AG04450 (cell line): ENCODE results near the gene CBR1. TPM values are rescaled to one million over a fixed set of nuclear protein-coding genes. Genes with fewer than 3 reads are reported as not detected.

Experiments used
- CTCF ChIA-PET: fragments of 300-600, 350-600 bp; formaldehyde crosslinking; extraction: SDS; loops from one replicate; lab custom pipeline; 2022; ENCODE audit warnings: antibody characterized with exemption, inconsistent platforms; lab: Charles Lee
- POLR2A ChIA-PET: fragments of 350-600 bp; formaldehyde crosslinking; extraction: SDS; loops from one replicate; lab custom pipeline; 2021; ENCODE audit warnings: antibody characterized with exemption, inconsistent platforms; lab: Yijun Ruan, JAX
- DNase-seq: peaks from one replicate; pipeline ENCODE4 v3.0.0-alpha.2; 2011; ENCODE audit warnings: low read depth, low spot score
- H3K27ac ChIP-seq: one replicate; pipeline ENCODE4 v1.5.1; 2012; ENCODE audit warnings: low read depth, low read length, control low read depth
- H3K27me3 ChIP-seq: one replicate; pipeline ENCODE4 v1.6.0; 2012; ENCODE audit warnings: low read length; ENCODE audit not compliant: control insufficient read depth, insufficient read depth
- H3K4me3 ChIP-seq: 2 replicates; pipeline ENCODE4 v1.5.1; 2011; ENCODE audit warnings: mild to moderate bottlenecking, low read depth, low read length, control low read depth
- H3K9me3 ChIP-seq: 2 replicates; pipeline ENCODE4 v1.5.1; 2012; ENCODE audit warnings: low read length; ENCODE audit not compliant: control insufficient read depth, insufficient read depth
- polyA plus RNA-seq: library from polyadenylated mRNA; depleted of rRNA; stranded (reverse); fragments of >200 nt; gene quantifications from 2 replicates; pipeline ENCODE4 v1.2.3, GENCODE V29; 2011
- TF ChIP-seq, protein P1 (sequence below): IDR thresholded peaks from 2 replicates; pipeline ENCODE4 v1.5.1; 2011; ENCODE audit warnings: low read depth, low read length, control low read depth, inconsistent platforms

CBR1 gene
- polyA plus RNA-seq, 1 experiment: 110 TPM

- no peak for DNase-seq
- TF ChIP-seq, protein P1, sequence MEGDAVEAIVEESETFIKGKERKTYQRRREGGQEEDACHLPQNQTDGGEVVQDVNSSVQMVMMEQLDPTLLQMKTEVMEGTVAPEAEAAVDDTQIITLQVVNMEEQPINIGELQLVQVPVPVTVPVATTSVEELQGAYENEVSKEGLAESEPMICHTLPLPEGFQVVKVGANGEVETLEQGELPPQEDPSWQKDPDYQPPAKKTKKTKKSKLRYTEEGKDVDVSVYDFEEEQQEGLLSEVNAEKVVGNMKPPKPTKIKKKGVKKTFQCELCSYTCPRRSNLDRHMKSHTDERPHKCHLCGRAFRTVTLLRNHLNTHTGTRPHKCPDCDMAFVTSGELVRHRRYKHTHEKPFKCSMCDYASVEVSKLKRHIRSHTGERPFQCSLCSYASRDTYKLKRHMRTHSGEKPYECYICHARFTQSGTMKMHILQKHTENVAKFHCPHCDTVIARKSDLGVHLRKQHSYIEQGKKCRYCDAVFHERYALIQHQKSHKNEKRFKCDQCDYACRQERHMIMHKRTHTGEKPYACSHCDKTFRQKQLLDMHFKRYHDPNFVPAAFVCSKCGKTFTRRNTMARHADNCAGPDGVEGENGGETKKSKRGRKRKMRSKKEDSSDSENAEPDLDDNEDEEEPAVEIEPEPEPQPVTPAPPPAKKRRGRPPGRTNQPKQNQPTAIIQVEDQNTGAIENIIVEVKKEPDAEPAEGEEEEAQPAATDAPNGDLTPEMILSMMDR: no peak
- H3K4me3 ChIP-seq: no peak overlapping the region
- no peak overlapping the region for H3K27ac ChIP-seq
- no peaks in the 10 kb centered on the region for H3K9me3 ChIP-seq
- POLR2A ChIA-PET: no interaction called here
- CTCF ChIA-PET: no interaction called here
- H3K27me3 ChIP-seq: no peaks in the 10 kb centered on the region
Observed at GRCh38 chr21:36075953-36076352, 6.1 kb downstream of the CBR1 start.

DNA sequence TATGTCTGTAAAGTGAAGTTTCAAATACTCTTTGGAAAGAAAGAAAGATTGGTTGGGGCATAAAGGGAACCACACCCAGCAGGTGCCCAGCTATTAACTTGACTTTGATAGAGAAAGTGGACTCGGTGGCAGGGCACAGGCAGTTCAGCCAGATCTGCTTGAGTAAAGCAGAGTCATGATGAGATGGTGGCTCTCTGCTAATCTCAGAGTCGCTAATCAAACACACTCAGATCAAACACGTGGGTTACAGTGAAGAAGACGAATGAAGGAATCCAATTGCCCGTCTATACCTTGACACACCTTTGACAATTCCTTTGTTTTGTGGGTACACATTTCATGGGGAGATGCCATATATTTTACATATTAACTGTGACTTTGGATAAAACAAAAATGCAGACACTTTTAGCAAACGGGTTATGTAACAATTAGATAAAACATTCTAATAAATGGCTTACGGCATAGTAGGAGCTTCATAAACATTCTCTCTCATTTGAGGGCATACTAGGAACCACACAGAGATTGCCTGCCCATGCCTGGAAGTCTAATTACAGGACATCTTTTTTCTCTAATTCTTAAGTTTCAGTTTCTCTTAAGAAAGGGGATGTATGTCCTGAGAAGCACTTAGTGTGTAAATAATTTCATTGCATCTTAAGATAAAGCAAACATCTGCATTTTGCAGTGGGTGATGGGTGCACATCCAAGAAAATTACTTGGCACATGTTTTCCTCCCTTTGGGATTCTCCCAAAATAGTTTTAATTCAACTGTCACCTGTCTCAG, 7.2 kb downstream of the CBR1 start:
- CTCF ChIA-PET: interaction anchor here (0.6 to 0.9 kb wide), 2 partner anchors 8 to 28 kb away, joined by 3 read pairs; no protein-coding TSS in a partner anchor
- H3K27me3 ChIP-seq: no peaks in the 10 kb centered on the region
- no peaks in the 10 kb centered on the region for H3K9me3 ChIP-seq
- no peak overlapping the region for H3K4me3 ChIP-seq
- TF ChIP-seq, protein P1: no peak
- DNase-seq: no peak
- no peak overlapping the region for H3K27ac ChIP-seq
- POLR2A ChIA-PET: interaction anchor here (0.7 kb wide), 1 partner anchor 1406 kb away, joined by 3 read pairs; no protein-coding TSS in a partner anchor

DNA sequence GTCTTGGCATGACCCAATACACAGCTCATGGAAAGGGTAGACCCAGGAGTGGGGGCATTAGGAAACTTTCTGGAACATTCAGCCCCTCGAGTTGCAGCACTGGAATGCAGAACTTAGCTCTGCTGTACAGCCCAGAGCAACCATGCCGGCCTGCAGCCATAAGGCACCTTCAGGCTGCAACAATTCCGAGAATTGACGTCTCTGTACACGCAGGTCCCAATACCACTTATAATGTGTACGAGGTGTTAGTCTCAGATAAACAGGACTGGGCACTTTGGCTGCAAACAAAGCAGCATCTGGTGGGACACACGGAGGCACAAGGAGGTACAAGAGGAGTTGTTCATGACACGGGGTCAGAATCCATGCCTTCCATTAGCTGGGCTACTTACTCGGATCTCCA, 7.9 kb downstream of the CBR1 start:
- DNase-seq: no peak
- no peaks in the 10 kb centered on the region for H3K27me3 ChIP-seq
- TF ChIP-seq, protein P1: no peak
- POLR2A ChIA-PET: no interaction called here
- no peak overlapping the region for H3K27ac ChIP-seq
- no peaks in the 10 kb centered on the region for H3K9me3 ChIP-seq
- CTCF ChIA-PET: no interaction called here
- H3K4me3 ChIP-seq: no peak overlapping the region

DNA sequence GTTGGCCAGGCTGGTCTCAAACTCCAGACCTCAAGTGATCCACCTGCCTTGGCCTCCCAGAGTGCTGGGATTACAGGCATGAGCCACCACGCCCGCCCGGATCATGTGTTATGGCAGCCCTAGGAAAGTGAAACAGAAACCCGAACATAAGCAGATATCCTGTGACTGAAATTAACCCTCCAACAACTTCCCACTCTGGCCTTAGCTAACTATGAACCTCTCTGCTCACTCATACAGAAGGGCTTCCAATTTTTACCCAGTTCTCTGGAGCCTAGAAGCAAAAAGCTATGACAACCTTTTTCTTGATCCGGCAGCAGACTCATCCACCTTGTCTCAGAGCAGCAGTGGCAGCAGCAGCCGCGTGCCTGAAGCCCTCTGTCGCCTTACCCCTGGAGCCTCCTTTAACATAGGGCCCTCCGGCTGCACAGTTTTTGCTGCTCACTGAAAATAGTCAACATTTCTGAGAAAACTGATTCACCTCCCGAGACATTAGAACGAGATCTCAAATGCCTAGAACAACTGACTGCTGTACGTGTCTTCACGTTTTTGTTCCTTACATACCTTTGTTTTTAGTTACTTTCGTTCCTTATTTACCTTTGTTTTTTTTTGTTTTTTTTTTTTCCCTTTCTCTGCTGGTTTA, 9.3 kb downstream of the CBR1 start:
- CTCF ChIA-PET: no interaction called here
- no peak for DNase-seq

More for the DNA sequence above, 9.3 kb downstream of the CBR1 start:
- TF ChIP-seq, protein P1: no peak
- Histone ChIP-seq H3K9me3 (no peaks in the 10 kb centered on the region), H3K4me3 (no peak overlapping the region), H3K27ac (no peak overlapping the region), H3K27me3 (no peaks in the 10 kb centered on the region)
- POLR2A ChIA-PET: no interaction called here
